ENCODE results near the gene SFXN5. TPM values are rescaled to one million over a fixed set of nuclear protein-coding genes. Genes with fewer than 3 reads are reported as not detected.

Gene SFXN5
- total RNA-seq, 1 experiment from 2014 or later, result 27.8 TPM

- Histone ChIP-seq H3K27ac (ENCODE audit: low read length) (no peak overlapping the region), H3K27me3 (ENCODE audit: control insufficient read depth, insufficient read depth, low read length) (no peaks in the 10 kb centered on the region), H3K4me3 (ENCODE audit: low read depth in 2 of 2, low read length in 2 of 2) (no peak overlapping the region), H3K36me3 (ENCODE audit: control insufficient read depth, insufficient read depth, low read length) (no peaks in the 10 kb centered on the region), H3K9me3 (ENCODE audit: control insufficient read depth, insufficient read depth, low read depth, low read length) (no peaks in the 10 kb centered on the region), H3K4me1 (ENCODE audit: control insufficient read depth, insufficient read depth, low read length) (no peaks in the 10 kb centered on the region)
- intact Hi-C loops (cut with micrococcal nuclease; ENCODE audit: unreplicated experiment), result no loop called here
- DNase-seq (ENCODE audit: low read depth, low spot score) (no peak), ATAC-seq (no peak)
- BruUV-seq (replicated peaks), result no TSS peak
- ChIA-PET POLR2A (no interaction called here), CTCF (no interaction called here)
- TF ChIP-seq TCF7L2 (IDR thresholded peaks at IDR 0.05; ENCODE audit: low read depth, low read length) (no peak), POLR2AphosphoS5 (IDR thresholded peaks at IDR 0.05; ENCODE audit: low read depth, low read length) (no peak), SIN3A (IDR thresholded peaks at IDR 0.05; ENCODE audit: borderline replicate concordance, insufficient read depth, low read depth, low read length) (no peak), CTCF (IDR thresholded peaks at IDR 0.05) (no peak), REST (IDR thresholded peaks at IDR 0.05; ENCODE audit: insufficient read depth in 1 of 2, low read depth in 2 of 2, low read length in 1 of 2) (no peak)
- in situ Hi-C loops (cut with HindIII; ENCODE audit: low pct_unique_long_range_greater_than_20kb, low sequenced_read_pairs), result no loop called here
These were observed 109.6 kb downstream of the SFXN5 start for GRCh38 chr2:72961853-72962468.

- in situ Hi-C loops (cut with HindIII; ENCODE audit: low pct_unique_long_range_greater_than_20kb, low sequenced_read_pairs) (no loop called here), intact Hi-C loops (cut with micrococcal nuclease; ENCODE audit: unreplicated experiment) (no loop called here)
- Histone ChIP-seq H3K4me1 (ENCODE audit: control insufficient read depth, insufficient read depth, low read length) (no peaks in the 10 kb centered on the region), H3K4me3 (ENCODE audit: low read depth in 2 of 2, low read length in 2 of 2) (no peak overlapping the region), H3K27ac (ENCODE audit: low read length) (no peak overlapping the region), H3K36me3 (ENCODE audit: control insufficient read depth, insufficient read depth, low read length) (no peaks in the 10 kb centered on the region), H3K9me3 (ENCODE audit: control insufficient read depth, insufficient read depth, low read depth, low read length) (no peaks in the 10 kb centered on the region), H3K27me3 (ENCODE audit: control insufficient read depth, insufficient read depth, low read length) (no peaks in the 10 kb centered on the region)
- DNase-seq (ENCODE audit: low read depth, low spot score) (no peak), ATAC-seq (no peak)
- no peak for TF ChIP-seq POLR2AphosphoS5 (IDR thresholded peaks at IDR 0.05; ENCODE audit: low read depth, low read length)
- no peak for TF ChIP-seq REST (IDR thresholded peaks at IDR 0.05; ENCODE audit: insufficient read depth in 1 of 2, low read depth in 2 of 2, low read length in 1 of 2)
- no peak for TF ChIP-seq SIN3A (IDR thresholded peaks at IDR 0.05; ENCODE audit: borderline replicate concordance, insufficient read depth, low read depth, low read length)
- TF ChIP-seq TCF7L2 (IDR thresholded peaks at IDR 0.05; ENCODE audit: low read depth, low read length), result no peak
- TF ChIP-seq CTCF (IDR thresholded peaks at IDR 0.05), result no peak
- BruUV-seq (replicated peaks), result no TSS peak
- CTCF ChIA-PET, result no interaction called here
- POLR2A ChIA-PET, result no interaction called here
These were observed 110.3 kb downstream of the SFXN5 start for GRCh38 chr2:72961036-72961720.

Data from Panc1 (cell line).